Nephron (organoid): Measurements from ENCODE around the gene ADGRL3.

Experiments
- H3K27ac Mint-ChIP-seq, 3 experiments: 2 replicates each; pipeline ENCODE4 v1.8.0; 2020; ENCODE audit warnings: mixed read lengths in 3 of 3, mild to moderate bottlenecking in 2 of 3, moderate library complexity in 1 of 3
- H3K27me3 Mint-ChIP-seq: 2 replicates; pipeline ENCODE4 v1.8.0; 2021; ENCODE audit warnings: low read depth, mild to moderate bottlenecking, moderate library complexity, mixed read lengths
- H3K36me3 Mint-ChIP-seq: 2 replicates; pipeline ENCODE4 v1.8.0; 2020; ENCODE audit warnings: low read depth, mixed read lengths
- H3K4me1 Mint-ChIP-seq: 2 replicates; pipeline ENCODE4 v1.8.0; 2020; ENCODE audit warnings: mixed read lengths
- H3K4me3 Mint-ChIP-seq, 3 experiments: 2 replicates each; pipeline ENCODE4 v1.8.0; 2020; ENCODE audit warnings: mild to moderate bottlenecking in 3 of 3, mixed read lengths in 3 of 3, moderate library complexity in 2 of 3
- H3K9me3 Mint-ChIP-seq: 2 replicates; pipeline ENCODE4 v1.8.0; 2020; ENCODE audit warnings: mixed read lengths
- TF ChIP-seq, protein P1 (sequence below), 3 experiments: fragments of 200-600 bp; sonication (generic); IDR thresholded peaks; one replicate each; pipeline ENCODE4 v1.5.0; 2021; ENCODE audit warnings: antibody characterized with exemption in 3 of 3; ENCODE audit not compliant: unreplicated experiment in 3 of 3

Gene ADGRL3

DNA sequence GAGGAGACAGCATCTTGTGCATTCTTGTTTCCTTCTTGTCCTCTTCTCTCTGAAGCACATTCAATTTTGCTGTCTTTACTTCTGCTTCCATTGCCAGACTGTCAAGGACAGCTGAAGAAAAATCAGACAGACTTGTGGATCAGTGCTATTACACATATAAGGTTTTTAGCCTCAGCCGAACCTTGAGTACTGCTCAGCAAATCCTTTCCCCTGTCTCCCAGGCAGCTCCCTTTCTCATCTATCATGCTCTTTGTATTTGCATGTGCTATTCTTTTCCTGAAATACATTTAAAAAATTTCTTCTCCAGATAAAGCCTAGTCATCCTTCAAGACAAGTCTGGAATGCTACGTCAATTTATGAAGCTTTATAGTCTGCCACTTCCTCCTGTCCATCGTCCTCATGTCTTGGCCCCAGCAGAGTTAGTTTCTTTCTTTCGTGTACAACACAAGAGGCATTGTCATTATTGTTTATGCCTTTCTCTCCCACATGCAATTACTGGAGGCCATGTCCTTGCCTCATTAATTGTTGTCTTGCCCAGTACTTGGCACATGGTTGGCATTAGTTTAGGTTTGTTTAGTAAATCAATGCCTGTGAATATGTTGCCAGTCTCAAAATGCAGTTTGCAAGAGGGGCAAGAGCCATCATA lies 45.1 kb downstream of the ADGRL3 start:
- Mint-ChIP-seq H3K9me3 (no peaks in the 10 kb centered on the region), H3K4me3 (peak overlapping the region in 1 of 3 experiments; percentile 15), H3K36me3 (no peaks in the 10 kb centered on the region), H3K27me3 (no peaks in the 10 kb centered on the region), H3K27ac (peak overlapping the region; percentile 53 to 70 (median 67)), H3K4me1 (peaks cover 38% of the 10 kb centered on the region)
- TF ChIP-seq, protein P1, sequence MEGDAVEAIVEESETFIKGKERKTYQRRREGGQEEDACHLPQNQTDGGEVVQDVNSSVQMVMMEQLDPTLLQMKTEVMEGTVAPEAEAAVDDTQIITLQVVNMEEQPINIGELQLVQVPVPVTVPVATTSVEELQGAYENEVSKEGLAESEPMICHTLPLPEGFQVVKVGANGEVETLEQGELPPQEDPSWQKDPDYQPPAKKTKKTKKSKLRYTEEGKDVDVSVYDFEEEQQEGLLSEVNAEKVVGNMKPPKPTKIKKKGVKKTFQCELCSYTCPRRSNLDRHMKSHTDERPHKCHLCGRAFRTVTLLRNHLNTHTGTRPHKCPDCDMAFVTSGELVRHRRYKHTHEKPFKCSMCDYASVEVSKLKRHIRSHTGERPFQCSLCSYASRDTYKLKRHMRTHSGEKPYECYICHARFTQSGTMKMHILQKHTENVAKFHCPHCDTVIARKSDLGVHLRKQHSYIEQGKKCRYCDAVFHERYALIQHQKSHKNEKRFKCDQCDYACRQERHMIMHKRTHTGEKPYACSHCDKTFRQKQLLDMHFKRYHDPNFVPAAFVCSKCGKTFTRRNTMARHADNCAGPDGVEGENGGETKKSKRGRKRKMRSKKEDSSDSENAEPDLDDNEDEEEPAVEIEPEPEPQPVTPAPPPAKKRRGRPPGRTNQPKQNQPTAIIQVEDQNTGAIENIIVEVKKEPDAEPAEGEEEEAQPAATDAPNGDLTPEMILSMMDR (IDR thresholded peaks at IDR 0.05; ENCODE audit: unreplicated experiment in 3 of 3) = no peak

- TF ChIP-seq, protein P1 (IDR thresholded peaks at IDR 0.05; ENCODE audit: unreplicated experiment in 3 of 3) = no peak
- no peaks in the 10 kb centered on the region for H3K36me3 Mint-ChIP-seq
- no peaks in the 10 kb centered on the region for H3K27me3 Mint-ChIP-seq
- peak overlapping the region in 2 of 3 experiments; percentile 8 to 31 for H3K4me3 Mint-ChIP-seq
- no peaks in the 10 kb centered on the region for H3K9me3 Mint-ChIP-seq
- H3K4me1 Mint-ChIP-seq = peaks cover 39% of the 10 kb centered on the region
- peak overlapping the region; percentile 69 to 91 (median 70) for H3K27ac Mint-ChIP-seq
Measured at GRCh38 chr4:61246034-61246433, 45.9 kb downstream of the ADGRL3 start.

- Mint-ChIP-seq H3K9me3 (no peaks in the 10 kb centered on the region), H3K27me3 (no peaks in the 10 kb centered on the region), H3K4me1 (peaks cover 37% of the 10 kb centered on the region), H3K4me3 (no peak overlapping the region), H3K36me3 (no peaks in the 10 kb centered on the region), H3K27ac (no peak overlapping the region)
- TF ChIP-seq, protein P1 (IDR thresholded peaks at IDR 0.05; ENCODE audit: unreplicated experiment in 3 of 3) = no peak
Measured at GRCh38 chr4:61248705-61249104, 48.6 kb downstream of the ADGRL3 start.

DNA sequence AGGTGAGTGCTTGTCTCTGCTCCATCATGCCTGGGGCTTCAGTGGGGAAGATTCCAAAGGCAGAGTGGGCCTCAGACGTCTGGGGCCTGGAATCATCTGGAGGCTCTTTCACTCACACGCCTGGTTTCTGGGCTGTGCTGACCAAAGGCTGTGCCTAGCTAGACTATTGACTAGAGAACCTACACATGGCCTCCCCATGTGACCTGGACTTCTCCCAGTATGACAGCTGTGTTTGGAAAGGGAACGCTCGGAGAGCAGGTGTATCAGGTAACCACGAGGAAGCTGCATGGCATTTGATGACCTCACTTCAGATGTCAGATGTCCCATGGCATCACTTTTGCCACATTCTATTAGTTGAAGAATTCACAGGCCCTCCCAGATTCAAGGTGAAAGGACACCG lies 51.0 kb downstream of the ADGRL3 start:
- H3K36me3 Mint-ChIP-seq = peaks cover 4% of the 10 kb centered on the region
- no peak overlapping the region for H3K27ac Mint-ChIP-seq
- TF ChIP-seq, protein P1 (IDR thresholded peaks at IDR 0.05; ENCODE audit: unreplicated experiment in 3 of 3) = no peak
- no peaks in the 10 kb centered on the region for H3K27me3 Mint-ChIP-seq
- H3K4me3 Mint-ChIP-seq = no peak overlapping the region
- no peaks in the 10 kb centered on the region for H3K9me3 Mint-ChIP-seq
- peaks cover 21% of the 10 kb centered on the region for H3K4me1 Mint-ChIP-seq

DNA sequence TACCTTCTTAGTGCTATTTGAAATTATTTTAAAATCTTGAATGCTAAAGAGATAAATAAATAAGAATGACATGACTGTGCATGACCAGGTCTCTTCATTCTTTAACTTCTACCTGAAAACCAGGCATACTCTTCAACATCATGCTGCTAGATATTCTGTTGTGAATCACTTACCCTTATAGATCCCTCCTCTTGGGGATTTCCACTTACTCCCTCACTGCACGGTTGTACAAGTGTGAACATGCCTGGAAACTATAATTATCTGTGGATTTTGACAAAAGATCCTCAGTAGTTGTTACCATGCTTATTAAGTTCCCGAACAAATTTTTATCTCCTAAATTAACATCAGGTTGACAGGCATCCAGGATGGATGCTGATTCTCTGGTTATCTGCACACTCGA lies 54.3 kb downstream of the ADGRL3 start:
- H3K9me3 Mint-ChIP-seq = no peaks in the 10 kb centered on the region
- peaks cover 7% of the 10 kb centered on the region for H3K36me3 Mint-ChIP-seq

More for the DNA sequence above, 54.3 kb downstream of the ADGRL3 start:
- Mint-ChIP-seq H3K27ac (no peak overlapping the region), H3K4me3 (no peak overlapping the region), H3K27me3 (no peaks in the 10 kb centered on the region), H3K4me1 (peaks cover 16% of the 10 kb centered on the region)
- TF ChIP-seq, protein P1 (IDR thresholded peaks at IDR 0.05; ENCODE audit: unreplicated experiment in 3 of 3) = no peak
